Bronchial epithelial cell (primary cell): Measurements from ENCODE around the gene HPDL. TPM values are rescaled to one million over a fixed set of nuclear protein-coding genes. Genes with fewer than 3 reads are reported as not detected.

Experiments
- DNase-seq: peaks from one replicate; pipeline ENCODE4 v3.0.0-alpha.2; 2010; ENCODE audit warnings: low read depth
- FAIRE-seq: peaks from 2 replicates; lab custom pipeline; 2011; peaks lifted over from hg19 to GRCh38; lab: Jason Lieb, UNC
- H3K27me3 ChIP-seq: 2 replicates; pipeline ENCODE4 v1.5.1; 2011; ENCODE audit warnings: low read length; ENCODE audit not compliant: control insufficient read depth, insufficient read depth
- H3K36me3 ChIP-seq: 2 replicates; pipeline ENCODE4 v1.5.1; 2011; ENCODE audit warnings: low read length; ENCODE audit not compliant: control insufficient read depth, insufficient read depth
- H3K4me3 ChIP-seq: 2 replicates; pipeline ENCODE4 v1.5.1; 2011; ENCODE audit warnings: mild to moderate bottlenecking, low read depth, low read length, control low read depth
- CTCF ChIP-seq: IDR thresholded peaks from 2 replicates; pipeline ENCODE4 v1.5.1; 2011; ENCODE audit warnings: mild to moderate bottlenecking, moderate library complexity, low read length, control low read depth, inconsistent platforms; ENCODE audit not compliant: insufficient read depth, severe bottlenecking
- total RNA-seq: library from RNA; depleted of rRNA; stranded (reverse); fragments of >200 nt; gene quantifications from 2 replicates; pipeline ENCODE4 v1.2.1, GENCODE V29; 2014

Gene HPDL
- total RNA-seq, 1 donor from 2014 or later = 0.53 TPM

- no peak overlapping the region for H3K4me3 ChIP-seq
- DNase-seq (no peak), FAIRE-seq (no peak)
- no peak for TF ChIP-seq CTCF
- H3K36me3 ChIP-seq = no peaks in the 10 kb centered on the region
- no peaks in the 10 kb centered on the region for H3K27me3 ChIP-seq
Observed at GRCh38 chr1:45317166-45317565, 9.5 kb upstream of the HPDL start.

GRCh38 chr1:45319761-45320160, 6.9 kb upstream of the HPDL start:
- DNase-seq (no peak), FAIRE-seq (no peak)
- Histone ChIP-seq H3K4me3 (no peak overlapping the region), H3K36me3 (no peaks in the 10 kb centered on the region), H3K27me3 (no peaks in the 10 kb centered on the region)
- no peak for TF ChIP-seq CTCF

DNA sequence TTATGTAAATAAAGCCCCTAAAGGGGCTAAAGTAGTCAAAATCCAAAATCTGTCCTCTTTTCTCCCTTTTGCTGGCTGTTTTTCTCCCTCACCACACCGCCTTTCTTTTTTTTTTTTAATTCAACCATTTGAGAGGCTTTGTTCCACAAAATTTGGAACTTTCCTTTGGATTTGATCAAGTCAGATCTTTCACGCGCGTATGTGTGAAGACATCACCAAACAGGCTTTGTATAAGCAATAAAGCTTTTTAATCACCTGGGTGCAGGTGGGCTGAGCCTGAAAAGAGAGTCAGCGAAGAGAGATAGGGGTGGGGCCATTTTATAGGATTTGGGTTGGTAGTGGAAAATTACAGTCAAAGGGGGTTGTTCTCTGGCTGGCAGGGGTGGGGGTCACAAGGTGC, 5.3 kb upstream of the HPDL start:
- Histone ChIP-seq H3K4me3 (no peak overlapping the region), H3K36me3 (no peaks in the 10 kb centered on the region), H3K27me3 (no peaks in the 10 kb centered on the region)
- no peak for TF ChIP-seq CTCF
- DNase-seq (no peak), FAIRE-seq (no peak)

- Histone ChIP-seq H3K36me3 (no peaks in the 10 kb centered on the region), H3K4me3 (no peak overlapping the region), H3K27me3 (peaks cover 3% of the 10 kb centered on the region)
- TF ChIP-seq CTCF = no peak
- FAIRE-seq = no peak
- DNase-seq = no peak
Observed at GRCh38 chr1:45322486-45323040, 4.1 kb upstream of the HPDL start.

- DNase-seq = no peak
- TF ChIP-seq CTCF = no peak
- H3K27me3 ChIP-seq = peaks cover 3% of the 10 kb centered on the region
- H3K4me3 ChIP-seq = no peak overlapping the region
- no peak for FAIRE-seq
- H3K36me3 ChIP-seq = no peaks in the 10 kb centered on the region
Observed at GRCh38 chr1:45325851-45326506, 716 bp upstream of the HPDL start.
